Endothelial cell of umbilical vein (primary cell): ENCODE results near the gene WSB2.

Experiments
- EZH2 ChIP-seq: IDR thresholded peaks from 2 replicates; pipeline ENCODE4 v1.6.1; 2012; ENCODE audit warnings: borderline replicate concordance, low read depth, mild to moderate bottlenecking, moderate library complexity, low read length, inconsistent platforms; ENCODE audit not compliant: severe bottlenecking
- POLR2A ChIP-seq: IDR thresholded peaks from 2 replicates; pipeline ENCODE4 v1.6.1; 2012; ENCODE audit warnings: low read depth, mild to moderate bottlenecking, control low read depth, low read length
- POLR2AphosphoS5 ChIP-seq: IDR thresholded peaks from 2 replicates; pipeline ENCODE4 v1.6.1; 2012; ENCODE audit warnings: low read depth, mild to moderate bottlenecking, control low read depth, low read length, moderate library complexity; ENCODE audit not compliant: insufficient read depth
- TF ChIP-seq, protein P1 (sequence below), 2 donors: IDR thresholded peaks; 1 replicate in 1 of 2; 2 replicates in 1 of 2; pipeline ENCODE4 v1.5.1; 2011; ENCODE audit warnings: low read length in 2 of 2, mild to moderate bottlenecking in 2 of 2, moderate library complexity in 2 of 2, control low read depth in 1 of 2, inconsistent platforms in 1 of 2, low read depth in 1 of 2; ENCODE audit not compliant: insufficient read depth in 1 of 2; ENCODE audit errors: extremely low read depth in 1 of 2
- TF ChIP-seq, protein P2 (sequence below): IDR thresholded peaks from 2 replicates; pipeline ENCODE4 v1.6.1; 2011; ENCODE audit not compliant: insufficient read depth, insufficient read length

DNA sequence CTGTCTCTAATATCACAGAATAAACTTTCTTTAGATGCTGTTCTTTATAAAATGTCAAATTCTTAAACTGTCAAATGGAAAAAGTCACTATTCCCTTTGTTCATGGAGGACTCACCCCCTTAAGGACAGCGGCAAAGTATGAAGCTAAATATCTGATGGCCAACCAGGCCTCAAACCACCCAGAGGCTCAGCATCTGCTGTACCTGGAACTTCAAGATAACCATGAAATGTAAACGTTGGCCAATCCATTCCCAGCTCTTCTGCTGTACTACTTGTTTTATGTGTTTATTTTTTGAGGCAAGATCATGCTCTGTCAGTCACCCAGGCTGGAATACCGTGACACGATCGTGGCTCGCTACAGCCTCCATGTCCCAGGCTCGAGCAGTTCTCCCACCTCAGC, 28.8 kb downstream of the WSB2 start:
- TF ChIP-seq, protein P1, sequence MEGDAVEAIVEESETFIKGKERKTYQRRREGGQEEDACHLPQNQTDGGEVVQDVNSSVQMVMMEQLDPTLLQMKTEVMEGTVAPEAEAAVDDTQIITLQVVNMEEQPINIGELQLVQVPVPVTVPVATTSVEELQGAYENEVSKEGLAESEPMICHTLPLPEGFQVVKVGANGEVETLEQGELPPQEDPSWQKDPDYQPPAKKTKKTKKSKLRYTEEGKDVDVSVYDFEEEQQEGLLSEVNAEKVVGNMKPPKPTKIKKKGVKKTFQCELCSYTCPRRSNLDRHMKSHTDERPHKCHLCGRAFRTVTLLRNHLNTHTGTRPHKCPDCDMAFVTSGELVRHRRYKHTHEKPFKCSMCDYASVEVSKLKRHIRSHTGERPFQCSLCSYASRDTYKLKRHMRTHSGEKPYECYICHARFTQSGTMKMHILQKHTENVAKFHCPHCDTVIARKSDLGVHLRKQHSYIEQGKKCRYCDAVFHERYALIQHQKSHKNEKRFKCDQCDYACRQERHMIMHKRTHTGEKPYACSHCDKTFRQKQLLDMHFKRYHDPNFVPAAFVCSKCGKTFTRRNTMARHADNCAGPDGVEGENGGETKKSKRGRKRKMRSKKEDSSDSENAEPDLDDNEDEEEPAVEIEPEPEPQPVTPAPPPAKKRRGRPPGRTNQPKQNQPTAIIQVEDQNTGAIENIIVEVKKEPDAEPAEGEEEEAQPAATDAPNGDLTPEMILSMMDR (IDR thresholded peaks at IDR 0.05; ENCODE audit: extremely low read depth in 1 of 2, insufficient read depth in 1 of 2, low read depth in 1 of 2, low read length in 2 of 2), result no peak
- TF ChIP-seq EZH2, result no peak
- TF ChIP-seq POLR2AphosphoS5, result no peak
- TF ChIP-seq, protein P2, sequence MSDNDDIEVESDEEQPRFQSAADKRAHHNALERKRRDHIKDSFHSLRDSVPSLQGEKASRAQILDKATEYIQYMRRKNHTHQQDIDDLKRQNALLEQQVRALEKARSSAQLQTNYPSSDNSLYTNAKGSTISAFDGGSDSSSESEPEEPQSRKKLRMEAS, result no peak
- TF ChIP-seq POLR2A, result no peak
